Thyroid gland (tissue), 4 donors: Measurements from ENCODE around the gene KCNA10. TPM values are rescaled to one million over a fixed set of nuclear protein-coding genes. Genes with fewer than 3 reads are reported as not detected.

Source experiments
- DNase-seq, 2 donors: peaks; one replicate each; pipeline ENCODE4 v3.0.0-alpha.2; 2019
- H3K27ac ChIP-seq, 3 donors: fragments of 200-600 bp; sonication (generic); 1 replicate in 2 of 3; 2 replicates in 1 of 3; pipeline ENCODE4 v1.5.1; 2016 to 2019; ENCODE audit warnings: mild to moderate bottlenecking in 1 of 3, moderate library complexity in 1 of 3
- H3K27me3 ChIP-seq: fragments of 200-600 bp; sonication (generic); one replicate; pipeline ENCODE4 v1.5.1; 2019
- H3K36me3 ChIP-seq, 2 donors: fragments of 200-600 bp; sonication (generic); one replicate each; pipeline ENCODE4 v1.5.1; 2016 to 2019
- H3K4me1 ChIP-seq, 2 donors: fragments of 200-600 bp; sonication (generic); one replicate each; pipeline ENCODE4 v1.5.1; 2017 to 2019
- H3K4me3 ChIP-seq, 3 donors: fragments of 200-600 bp; sonication (generic); replicated peaks in 1 of 3; 1 replicate in 2 of 3; 2 replicates in 1 of 3; pipeline ENCODE4 v1.5.1; 2016; ENCODE audit warnings: mild to moderate bottlenecking in 1 of 3
- H3K9me3 ChIP-seq: fragments of 200-600 bp; sonication (generic); one replicate; pipeline ENCODE4 v1.5.1; 2017
- POLR2A ChIP-seq, 2 donors: fragments of 450-650 bp; IDR thresholded peaks; one replicate each; pipeline ENCODE4 v1.6.1; 2017; ENCODE audit warnings: antibody characterized with exemption in 2 of 2, mild to moderate bottlenecking in 2 of 2, moderate library complexity in 1 of 2
- WGBS, 2 donors: methylation state at CpG; one replicate each; pipeline ENCODE4 v1.1.5; 2017; 5-methylcytosine and 5-hydroxymethylcytosine counted together
- intact Hi-C: fragments of 100-400 bp; cut with DNase I; formaldehyde crosslinking; loops from one replicate; pipeline ENCODE4 v1.15.1; 2023
- total RNA-seq, 4 donors: library from RNA; depleted of rRNA; stranded (reverse); fragments of >200 nt; gene quantifications; one replicate each; pipeline ENCODE4 v1.2.3, GENCODE V29; 2016
- TF ChIP-seq, protein P1 (sequence below), 6 experiments: fragments of 200-600 bp in 3 of 6; fragments of 450-650 bp in 3 of 6; sonication (generic) in 3 of 6; IDR thresholded peaks; one replicate each; pipeline ENCODE4 v1.5.1; 2016 to 2019; ENCODE audit warnings: antibody characterized with exemption in 6 of 6, mild to moderate bottlenecking in 2 of 6, inconsistent platforms in 1 of 6, moderate library complexity in 1 of 6

KCNA10 gene
- total RNA-seq, 4 donors from 2014 or later = not detected

GRCh38 chr1:110545492-110545891, 26.5 kb upstream of the KCNA10 start:
- Histone ChIP-seq H3K36me3 (no peaks in the 10 kb centered on the region), H3K4me1 (no peaks in the 10 kb centered on the region), H3K27me3 (no peaks in the 10 kb centered on the region), H3K9me3 (no peaks in the 10 kb centered on the region), H3K27ac (no peak overlapping the region), H3K4me3 (no peak overlapping the region)
- TF ChIP-seq, protein P1, sequence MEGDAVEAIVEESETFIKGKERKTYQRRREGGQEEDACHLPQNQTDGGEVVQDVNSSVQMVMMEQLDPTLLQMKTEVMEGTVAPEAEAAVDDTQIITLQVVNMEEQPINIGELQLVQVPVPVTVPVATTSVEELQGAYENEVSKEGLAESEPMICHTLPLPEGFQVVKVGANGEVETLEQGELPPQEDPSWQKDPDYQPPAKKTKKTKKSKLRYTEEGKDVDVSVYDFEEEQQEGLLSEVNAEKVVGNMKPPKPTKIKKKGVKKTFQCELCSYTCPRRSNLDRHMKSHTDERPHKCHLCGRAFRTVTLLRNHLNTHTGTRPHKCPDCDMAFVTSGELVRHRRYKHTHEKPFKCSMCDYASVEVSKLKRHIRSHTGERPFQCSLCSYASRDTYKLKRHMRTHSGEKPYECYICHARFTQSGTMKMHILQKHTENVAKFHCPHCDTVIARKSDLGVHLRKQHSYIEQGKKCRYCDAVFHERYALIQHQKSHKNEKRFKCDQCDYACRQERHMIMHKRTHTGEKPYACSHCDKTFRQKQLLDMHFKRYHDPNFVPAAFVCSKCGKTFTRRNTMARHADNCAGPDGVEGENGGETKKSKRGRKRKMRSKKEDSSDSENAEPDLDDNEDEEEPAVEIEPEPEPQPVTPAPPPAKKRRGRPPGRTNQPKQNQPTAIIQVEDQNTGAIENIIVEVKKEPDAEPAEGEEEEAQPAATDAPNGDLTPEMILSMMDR (IDR thresholded peaks at IDR 0.05) = no peak
- TF ChIP-seq POLR2A (IDR thresholded peaks at IDR 0.05) = no peak
- WGBS, 2 donors = 56 to 62% methylated on average over 2 of the region's 2 CpGs
- intact Hi-C loops = no loop called here
- DNase-seq = no peak

GRCh38 chr1:110544753-110545152, 25.8 kb upstream of the KCNA10 start:
- WGBS, 2 donors = 66 to 69% methylated on average over 3 of the region's 3 CpGs
- Histone ChIP-seq H3K4me3 (no peak overlapping the region), H3K36me3 (no peaks in the 10 kb centered on the region), H3K27ac (no peak overlapping the region), H3K27me3 (no peaks in the 10 kb centered on the region), H3K4me1 (no peaks in the 10 kb centered on the region), H3K9me3 (no peaks in the 10 kb centered on the region)
- intact Hi-C loops = no loop called here
- no peak for DNase-seq
- TF ChIP-seq POLR2A (IDR thresholded peaks at IDR 0.05) = no peak
- TF ChIP-seq, protein P1 (IDR thresholded peaks at IDR 0.05) = no peak

- H3K27me3 ChIP-seq = no peaks in the 10 kb centered on the region
- no peak overlapping the region for H3K4me3 ChIP-seq
- H3K9me3 ChIP-seq = no peaks in the 10 kb centered on the region
- H3K27ac ChIP-seq = no peak overlapping the region
- intact Hi-C loops = no loop called here
- 44 to 53% methylated on average over 4 of the region's 4 CpGs for WGBS, 2 donors
- no peaks in the 10 kb centered on the region for H3K4me1 ChIP-seq
- no peak for DNase-seq
- no peaks in the 10 kb centered on the region for H3K36me3 ChIP-seq
- TF ChIP-seq, protein P1 (IDR thresholded peaks at IDR 0.05) = no peak
- no peak for TF ChIP-seq POLR2A (IDR thresholded peaks at IDR 0.05)
Measured at GRCh38 chr1:110542725-110543124, 23.8 kb upstream of the KCNA10 start.

DNA sequence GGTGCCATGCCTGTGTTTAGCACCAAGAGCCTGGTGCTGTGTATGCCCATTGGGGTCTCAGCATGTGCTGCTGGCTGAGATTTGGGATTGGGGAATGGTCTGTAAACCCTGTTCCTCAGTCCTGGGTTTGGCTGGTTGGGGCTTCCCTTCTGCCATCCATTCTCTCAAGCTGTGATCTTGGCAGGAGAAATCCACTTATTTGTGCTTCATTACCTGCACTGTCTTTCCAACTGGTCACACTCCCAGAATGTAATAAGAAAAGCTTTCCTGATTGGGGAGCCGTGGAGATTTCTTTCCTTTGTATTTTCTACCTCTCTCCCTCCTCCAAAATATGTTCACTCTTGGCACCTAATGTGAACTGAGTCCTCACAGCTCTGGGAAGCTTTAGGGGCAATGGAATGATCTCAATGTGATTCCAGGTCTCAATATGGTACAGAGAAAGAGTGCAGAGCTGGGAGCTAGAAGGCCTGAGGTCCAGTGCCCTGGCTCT, 23.0 kb upstream of the KCNA10 start:
- intact Hi-C loops = no loop called here
- no peaks in the 10 kb centered on the region for H3K4me1 ChIP-seq
- DNase-seq = no peak
- no peaks in the 10 kb centered on the region for H3K9me3 ChIP-seq
- no peaks in the 10 kb centered on the region for H3K36me3 ChIP-seq
- no peak overlapping the region for H3K27ac ChIP-seq
- H3K4me3 ChIP-seq = no peak overlapping the region
- no peaks in the 10 kb centered on the region for H3K27me3 ChIP-seq
- 22 to 54% methylated on average over 1 of the region's 1 CpG for WGBS, 2 donors
- TF ChIP-seq, protein P1 (IDR thresholded peaks at IDR 0.05) = no peak
- no peak for TF ChIP-seq POLR2A (IDR thresholded peaks at IDR 0.05)

DNA sequence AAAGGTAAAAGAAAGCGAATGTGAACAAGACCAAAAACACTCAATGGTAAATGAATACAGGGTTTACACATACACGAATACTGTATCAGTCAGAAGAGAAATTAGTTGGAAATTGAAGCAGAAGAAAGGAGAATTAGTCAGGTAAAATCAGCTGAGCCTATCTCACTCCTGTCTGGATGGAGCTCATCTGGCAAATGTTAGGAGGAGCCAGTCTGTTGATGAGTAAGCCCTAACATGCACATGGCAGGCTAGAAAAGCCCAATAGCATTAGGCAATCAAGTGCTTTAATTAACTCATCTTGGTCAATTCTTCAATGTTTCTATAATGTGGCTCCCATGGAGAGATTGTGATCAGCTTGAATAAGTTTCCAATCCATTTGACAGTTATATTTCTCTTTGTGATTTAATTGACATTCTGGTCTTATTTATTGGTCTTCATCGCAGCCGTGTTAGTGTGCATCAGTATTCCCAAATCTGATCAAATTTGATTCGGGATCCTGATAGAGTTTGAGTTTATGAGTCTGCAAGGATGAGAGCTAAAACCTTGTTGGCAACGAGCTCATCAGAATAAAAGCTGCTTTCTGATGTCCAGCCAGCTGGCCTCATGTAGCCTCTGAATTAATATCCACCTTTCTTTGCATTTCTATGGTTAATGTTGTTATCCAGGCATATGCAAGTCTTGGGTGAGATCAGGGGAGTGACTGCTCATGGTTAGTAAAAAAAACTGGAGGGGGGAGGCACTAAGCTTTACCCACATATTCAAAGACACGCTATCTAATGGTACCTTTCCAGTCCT, 22.1 kb upstream of the KCNA10 start:
- Histone ChIP-seq H3K9me3 (no peaks in the 10 kb centered on the region), H3K4me3 (no peak overlapping the region), H3K27me3 (no peaks in the 10 kb centered on the region), H3K36me3 (no peaks in the 10 kb centered on the region), H3K27ac (no peak overlapping the region), H3K4me1 (no peaks in the 10 kb centered on the region)
- TF ChIP-seq, protein P1 (IDR thresholded peaks at IDR 0.05) = no peak
- TF ChIP-seq POLR2A (IDR thresholded peaks at IDR 0.05) = no peak
- 63 to 73% methylated on average over 7 of the region's 7 CpGs for WGBS, 2 donors
- DNase-seq = no peak
- intact Hi-C loops = no loop called here
